ENCODE measurements around the gene NRXN3. TPM values are rescaled to one million over a fixed set of nuclear protein-coding genes. Genes with fewer than 3 reads are reported as not detected.

NRXN3 gene
- total and polyA plus RNA-seq, 2 donors (not counting 1 experiment from before 2014, with no cell fraction given): not detected

- H3K9ac ChIP-seq (ENCODE audit: low read length): no peak overlapping the region
- WGBS (ENCODE audit: insufficient coverage): 13% methylated on average over 1 of the region's 2 CpGs
- no peaks in the 10 kb centered on the region for H3K4me1 ChIP-seq (ENCODE audit: control insufficient read depth in 2 of 2, insufficient read depth in 2 of 2, low read length in 2 of 2)
- peaks cover 0 to 2% (median 0%) of the 10 kb centered on the region in 3 donors for H3K9me3 ChIP-seq (ENCODE audit: control extremely low read depth in 1 of 3, control insufficient read depth in 2 of 3, insufficient read depth in 1 of 3, low read length in 2 of 3)
- no peaks in the 10 kb centered on the region for H3K27me3 Mint-ChIP-seq
- ChIA-PET CTCF (no interaction called here), POLR2A (no interaction called here)
- no peaks in the 10 kb centered on the region for H3K27me3 ChIP-seq (replicated peaks in 1 of 4; ENCODE audit: control extremely low read depth in 1 of 4, control insufficient read depth in 3 of 4, insufficient read depth in 4 of 4, low read length in 3 of 4)
- intact Hi-C loops (cut with micrococcal nuclease): no loop called here
- H3K79me2 ChIP-seq (ENCODE audit: control insufficient read depth, insufficient read depth, low read length): no peaks in the 10 kb centered on the region
- no peaks in the 10 kb centered on the region for H3K36me3 ChIP-seq (replicated peaks in 1 of 2; ENCODE audit: control extremely low read depth in 1 of 2, control insufficient read depth in 1 of 2, extremely low read depth in 1 of 2, insufficient read depth in 2 of 2, low read length in 1 of 2)
- H3K4me1 Mint-ChIP-seq: no peaks in the 10 kb centered on the region
- H3K4me2 ChIP-seq (replicated peaks; ENCODE audit: low read depth, low read length, poor library complexity, severe bottlenecking): no peak overlapping the region
- H3K27ac ChIP-seq (ENCODE audit: low read length in 2 of 2): no peak overlapping the region
- peaks cover 5% of the 10 kb centered on the region for H3K9me3 Mint-ChIP-seq (ENCODE audit: insufficient read depth)
- no peak overlapping the region for H3K27ac Mint-ChIP-seq
- H4K20me1 ChIP-seq (ENCODE audit: control insufficient read depth, insufficient read depth, low read length, poor library complexity, severe bottlenecking): no peaks in the 10 kb centered on the region
- no peak overlapping the region for H3K4me3 ChIP-seq (ENCODE audit: control extremely low read depth in 1 of 5, extremely low read depth in 1 of 5, insufficient read depth in 1 of 5, low read depth in 2 of 5, low read length in 4 of 5)
- no peak overlapping the region for H3K4me3 Mint-ChIP-seq
- no peak overlapping the region for H2AFZ ChIP-seq (ENCODE audit: insufficient read depth, low read depth, low read length, poor library complexity, severe bottlenecking)
- DNase-seq (no peak), ATAC-seq (ENCODE audit: low read depth) (no peak)
- TF ChIP-seq, protein P1, sequence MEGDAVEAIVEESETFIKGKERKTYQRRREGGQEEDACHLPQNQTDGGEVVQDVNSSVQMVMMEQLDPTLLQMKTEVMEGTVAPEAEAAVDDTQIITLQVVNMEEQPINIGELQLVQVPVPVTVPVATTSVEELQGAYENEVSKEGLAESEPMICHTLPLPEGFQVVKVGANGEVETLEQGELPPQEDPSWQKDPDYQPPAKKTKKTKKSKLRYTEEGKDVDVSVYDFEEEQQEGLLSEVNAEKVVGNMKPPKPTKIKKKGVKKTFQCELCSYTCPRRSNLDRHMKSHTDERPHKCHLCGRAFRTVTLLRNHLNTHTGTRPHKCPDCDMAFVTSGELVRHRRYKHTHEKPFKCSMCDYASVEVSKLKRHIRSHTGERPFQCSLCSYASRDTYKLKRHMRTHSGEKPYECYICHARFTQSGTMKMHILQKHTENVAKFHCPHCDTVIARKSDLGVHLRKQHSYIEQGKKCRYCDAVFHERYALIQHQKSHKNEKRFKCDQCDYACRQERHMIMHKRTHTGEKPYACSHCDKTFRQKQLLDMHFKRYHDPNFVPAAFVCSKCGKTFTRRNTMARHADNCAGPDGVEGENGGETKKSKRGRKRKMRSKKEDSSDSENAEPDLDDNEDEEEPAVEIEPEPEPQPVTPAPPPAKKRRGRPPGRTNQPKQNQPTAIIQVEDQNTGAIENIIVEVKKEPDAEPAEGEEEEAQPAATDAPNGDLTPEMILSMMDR (IDR thresholded peaks at IDR 0.05): no peak
- no peak for TF ChIP-seq EZH2 (IDR thresholded peaks at IDR 0.05; ENCODE audit: borderline replicate concordance, insufficient read depth, low read depth, low read length, poor library complexity, severe bottlenecking)
Measured at GRCh38 chr14:79910086-79910485, 1739.9 kb downstream of the NRXN3 start.

DNA sequence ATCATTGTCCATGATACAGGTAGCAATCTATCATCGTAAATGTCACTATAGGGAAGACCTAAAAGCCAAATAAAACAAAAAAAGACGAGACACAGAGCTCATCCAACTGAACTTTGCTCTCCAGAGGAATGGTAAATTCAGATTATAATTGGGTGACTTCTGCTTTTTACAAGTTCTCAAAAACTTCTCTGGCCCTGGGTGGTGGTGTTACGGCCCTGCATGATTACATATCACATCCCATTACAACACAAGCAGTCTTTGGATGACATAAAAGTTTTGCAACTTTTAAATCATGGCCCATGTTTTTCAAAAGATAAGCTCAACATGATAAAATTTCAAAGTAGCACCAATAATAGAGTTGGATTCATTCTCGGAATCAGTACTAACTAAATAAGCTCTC is 1741.6 kb downstream of the NRXN3 start:
- H3K27ac Mint-ChIP-seq: no peak overlapping the region
- H3K9ac ChIP-seq (ENCODE audit: low read length): no peak overlapping the region
- no peaks in the 10 kb centered on the region for H3K79me2 ChIP-seq (ENCODE audit: control insufficient read depth, insufficient read depth, low read length)
- ChIA-PET POLR2A (no interaction called here), CTCF (no interaction called here)
- H3K4me1 ChIP-seq (ENCODE audit: control insufficient read depth in 2 of 2, insufficient read depth in 2 of 2, low read length in 2 of 2): no peaks in the 10 kb centered on the region
- H3K27ac ChIP-seq (ENCODE audit: low read length in 2 of 2): no peak overlapping the region
- no peak overlapping the region for H3K4me3 Mint-ChIP-seq
- DNase-seq: no peak
- intact Hi-C loops (cut with micrococcal nuclease): no loop called here
- no peaks in the 10 kb centered on the region for H3K27me3 Mint-ChIP-seq
- H3K4me3 ChIP-seq (ENCODE audit: control extremely low read depth in 1 of 5, extremely low read depth in 1 of 5, insufficient read depth in 1 of 5, low read depth in 2 of 5, low read length in 4 of 5): no peak overlapping the region
- peaks cover 5% of the 10 kb centered on the region for H3K9me3 Mint-ChIP-seq (ENCODE audit: insufficient read depth)
- H3K9me3 ChIP-seq (ENCODE audit: control extremely low read depth in 1 of 3, control insufficient read depth in 2 of 3, insufficient read depth in 1 of 3, low read length in 2 of 3): peaks cover 0 to 2% (median 0%) of the 10 kb centered on the region in 3 donors
- no peaks in the 10 kb centered on the region for H3K4me1 Mint-ChIP-seq
- no peaks in the 10 kb centered on the region for H3K36me3 ChIP-seq (replicated peaks in 1 of 2; ENCODE audit: control extremely low read depth in 1 of 2, control insufficient read depth in 1 of 2, extremely low read depth in 1 of 2, insufficient read depth in 2 of 2, low read length in 1 of 2)
- no peak for TF ChIP-seq EZH2 (IDR thresholded peaks at IDR 0.05; ENCODE audit: borderline replicate concordance, insufficient read depth, low read depth, low read length, poor library complexity, severe bottlenecking)
- TF ChIP-seq, protein P1 (IDR thresholded peaks at IDR 0.05): no peak
- no peak for ATAC-seq (ENCODE audit: low read depth)
- no peak overlapping the region for H2AFZ ChIP-seq (ENCODE audit: insufficient read depth, low read depth, low read length, poor library complexity, severe bottlenecking)
- H4K20me1 ChIP-seq (ENCODE audit: control insufficient read depth, insufficient read depth, low read length, poor library complexity, severe bottlenecking): no peaks in the 10 kb centered on the region
- no peaks in the 10 kb centered on the region for H3K27me3 ChIP-seq (replicated peaks in 1 of 4; ENCODE audit: control extremely low read depth in 1 of 4, control insufficient read depth in 3 of 4, insufficient read depth in 4 of 4, low read length in 3 of 4)
- H3K4me2 ChIP-seq (replicated peaks; ENCODE audit: low read depth, low read length, poor library complexity, severe bottlenecking): no peak overlapping the region
- no CpG with 5 or more reads among the region's 4 CpGs for WGBS (ENCODE audit: insufficient coverage)
